GM18951 (cell line): ENCODE data around the gene KCNK15.

Experiments used
- POLR2A ChIP-seq: IDR thresholded peaks from 4 replicates; pipeline ENCODE4 v1.6.1; 2011; ENCODE audit warnings: mild to moderate bottlenecking; ENCODE audit not compliant: insufficient read length, insufficient read depth; ENCODE audit errors: extremely low read depth
- in situ Hi-C: fragments of 300-500 bp; cut with MboI; formaldehyde crosslinking; loops from one replicate; pipeline ENCODE4 v1.12.0; 2022; ENCODE audit warnings: low sequenced_read_pairs, mixed read lengths, inconsistent platforms; ENCODE audit not compliant: unreplicated experiment

KCNK15 gene

DNA sequence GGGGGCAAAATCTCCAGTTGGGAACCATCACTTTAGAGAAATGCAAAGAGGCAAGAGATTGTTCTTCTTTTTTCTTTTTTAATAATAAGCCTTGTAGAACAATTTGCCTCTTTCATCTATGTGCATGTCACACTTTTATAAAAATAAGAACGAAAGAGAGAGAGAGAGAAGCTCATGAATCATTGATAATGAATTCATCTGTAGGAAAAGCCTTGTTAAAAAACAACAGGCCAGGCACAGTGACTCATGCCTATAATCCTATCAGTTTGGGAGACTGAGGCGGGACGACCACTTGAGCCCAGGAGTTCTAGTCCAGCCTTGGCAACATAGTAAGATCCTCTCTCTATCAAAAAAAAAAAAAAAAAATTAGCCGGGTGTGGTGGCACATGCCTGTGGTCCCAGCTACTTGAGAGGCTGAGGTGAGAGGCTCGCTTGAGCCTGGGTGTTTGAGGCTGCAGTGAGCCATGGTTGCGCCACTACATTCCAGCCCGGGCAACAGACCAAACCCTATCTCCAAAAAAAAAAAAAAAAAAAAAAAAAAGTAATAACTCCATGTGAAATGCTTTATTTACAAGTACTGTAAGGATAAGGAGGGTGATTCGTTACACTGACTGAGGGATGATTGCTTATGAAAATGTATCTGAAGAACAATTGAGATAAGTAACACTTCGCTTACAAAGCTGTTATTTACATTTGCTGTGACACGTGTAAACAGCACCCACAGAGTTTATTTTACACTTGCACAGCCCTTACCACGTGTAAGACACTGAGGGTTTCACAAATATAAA is 24.5 kb upstream of the KCNK15 start:
- no peak for TF ChIP-seq POLR2A
- in situ Hi-C loops: no loop called here

DNA sequence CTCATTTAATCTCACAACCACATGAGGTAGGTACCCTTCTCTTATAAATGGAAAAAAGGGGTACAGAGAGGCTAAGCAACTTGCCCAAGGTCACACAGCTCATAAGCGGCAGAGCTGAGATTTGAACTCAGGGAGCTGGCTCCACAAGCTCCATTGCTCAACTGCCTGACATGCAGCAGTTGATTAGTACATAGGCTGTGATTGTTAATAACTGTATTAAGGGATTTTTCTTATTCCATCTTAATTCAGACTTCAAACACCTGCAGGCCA is 23.9 kb upstream of the KCNK15 start:
- TF ChIP-seq POLR2A: no peak
- in situ Hi-C loops: no loop called here

DNA sequence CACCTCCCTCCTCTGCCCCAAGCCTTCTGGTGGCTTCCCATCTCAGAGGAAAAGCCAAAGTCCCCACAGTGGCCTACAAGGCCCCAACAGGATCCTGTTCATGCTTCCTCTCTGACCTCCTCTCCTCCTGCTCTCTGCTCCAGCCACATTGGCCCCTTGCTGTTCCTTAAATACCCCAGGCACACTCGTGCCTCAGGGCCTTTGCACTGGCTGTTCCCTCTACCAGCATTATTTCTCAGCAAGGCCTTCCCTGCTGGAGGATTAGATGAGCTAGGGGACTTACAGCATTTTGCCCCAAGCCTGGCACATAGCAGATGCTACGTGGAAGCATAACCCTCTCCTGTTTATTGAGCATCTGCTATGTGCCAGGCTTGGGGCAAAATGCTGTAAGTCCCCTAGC is 22.7 kb upstream of the KCNK15 start:
- in situ Hi-C loops: no loop called here
- no peak for TF ChIP-seq POLR2A

DNA sequence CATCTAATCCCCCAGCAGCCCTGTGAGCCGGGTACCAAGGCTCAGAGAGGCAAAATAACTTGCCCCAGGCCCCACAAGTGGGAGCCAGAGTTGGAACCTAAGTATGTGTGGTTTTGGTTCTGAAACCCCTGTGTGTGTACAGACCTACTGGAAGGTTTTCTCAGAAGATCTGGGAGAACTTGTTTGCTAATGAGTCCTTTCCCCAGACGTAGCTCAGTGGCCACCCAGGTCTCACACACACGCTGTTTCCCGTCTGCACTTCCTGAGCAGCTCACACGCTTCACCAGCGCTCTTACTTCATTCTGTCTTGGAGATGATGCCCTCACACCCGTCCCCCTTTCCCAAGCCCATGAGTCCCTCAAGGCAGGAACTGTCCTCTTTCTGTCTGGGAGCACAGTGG is 22.3 kb upstream of the KCNK15 start:
- in situ Hi-C loops: no loop called here
- no peak for TF ChIP-seq POLR2A

DNA sequence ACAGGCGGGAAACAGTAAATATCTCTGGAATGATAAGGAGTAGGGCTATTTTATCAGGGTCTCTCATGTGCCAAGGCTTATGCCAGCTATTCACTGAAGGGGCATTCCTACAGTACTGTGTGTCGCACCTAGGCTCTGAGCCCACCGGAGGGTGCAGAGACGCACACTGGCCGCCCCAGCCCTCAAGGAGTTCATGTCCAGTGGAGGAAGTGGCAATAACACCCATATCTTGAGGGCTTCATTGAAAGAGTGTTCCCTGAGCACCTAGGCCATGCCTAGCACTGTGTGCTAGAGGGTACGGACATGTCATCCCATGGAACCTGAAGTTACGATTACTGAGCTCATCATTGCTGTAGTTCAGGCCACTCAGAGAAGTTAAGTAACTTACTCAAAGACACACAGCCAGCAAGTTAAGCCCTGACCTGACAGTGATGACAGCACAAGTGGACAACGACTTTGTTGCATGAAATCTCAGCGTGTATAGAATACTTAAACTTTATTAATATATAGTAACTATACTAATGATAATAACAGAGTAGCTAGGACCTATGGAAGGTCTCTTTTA is 21.8 kb upstream of the KCNK15 start:
- in situ Hi-C loops: no loop called here
- no peak for TF ChIP-seq POLR2A

DNA sequence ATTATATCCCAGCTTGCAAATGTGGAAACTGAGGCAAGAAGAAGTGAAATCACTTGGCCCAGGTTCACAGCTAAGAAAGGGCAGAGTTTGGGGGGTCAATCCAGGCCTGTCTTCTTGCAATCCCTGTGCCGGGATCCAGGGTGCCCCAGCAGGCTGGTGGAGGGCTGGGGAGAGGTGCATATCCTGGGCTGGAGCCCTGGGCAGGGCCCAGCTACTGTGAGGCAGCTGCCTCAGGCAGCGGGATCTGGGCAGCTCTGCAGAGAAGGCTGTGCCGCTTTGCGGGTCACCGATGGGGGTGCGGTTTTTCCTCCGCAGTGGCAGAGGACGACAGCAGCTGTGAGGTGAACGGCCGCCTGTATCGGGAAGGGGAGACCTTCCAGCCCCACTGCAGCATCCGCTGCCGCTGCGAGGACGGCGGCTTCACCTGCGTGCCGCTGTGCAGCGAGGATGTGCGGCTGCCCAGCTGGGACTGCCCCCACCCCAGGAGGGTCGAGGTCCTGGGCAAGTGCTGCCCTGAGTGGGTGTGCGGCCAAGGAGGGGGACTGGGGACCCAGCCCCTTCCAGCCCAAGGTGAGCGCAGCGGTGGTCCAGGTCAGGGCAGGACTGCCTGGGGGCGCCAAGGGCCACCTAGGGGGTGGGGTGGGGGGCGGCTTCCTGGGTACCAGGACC is 21.1 kb upstream of the KCNK15 start:
- in situ Hi-C loops: no loop called here
- TF ChIP-seq POLR2A: no peak

DNA sequence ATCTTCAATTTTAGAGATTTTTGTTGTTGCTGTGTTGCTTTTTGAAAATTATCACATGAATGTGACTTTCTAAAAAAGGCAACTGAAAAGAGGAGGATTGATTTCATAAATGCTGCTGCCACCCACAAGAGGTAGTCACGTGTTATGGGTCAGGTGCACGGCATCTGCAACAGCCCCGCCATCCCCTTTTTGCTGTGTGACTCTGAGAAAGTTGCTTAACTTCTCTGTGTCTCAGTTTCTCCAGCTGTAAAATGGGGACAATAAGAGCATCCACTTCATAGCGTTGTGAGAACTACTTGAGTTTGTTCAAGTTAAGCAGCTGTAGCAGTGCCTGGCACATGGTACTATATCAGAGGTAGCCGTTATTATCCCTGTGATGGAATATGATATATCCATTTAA is 19.8 kb upstream of the KCNK15 start:
- in situ Hi-C loops: no loop called here
- no peak for TF ChIP-seq POLR2A

DNA sequence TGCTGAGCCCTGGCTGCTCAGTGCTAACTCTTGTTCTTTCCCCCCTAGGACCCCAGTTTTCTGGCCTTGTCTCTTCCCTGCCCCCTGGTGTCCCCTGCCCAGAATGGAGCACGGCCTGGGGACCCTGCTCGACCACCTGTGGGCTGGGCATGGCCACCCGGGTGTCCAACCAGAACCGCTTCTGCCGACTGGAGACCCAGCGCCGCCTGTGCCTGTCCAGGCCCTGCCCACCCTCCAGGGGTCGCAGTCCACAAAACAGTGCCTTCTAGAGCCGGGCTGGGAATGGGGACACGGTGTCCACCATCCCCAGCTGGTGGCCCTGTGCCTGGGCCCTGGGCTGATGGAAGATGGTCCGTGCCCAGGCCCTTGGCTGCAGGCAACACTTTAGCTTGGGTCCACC is 18.6 kb upstream of the KCNK15 start:
- in situ Hi-C loops: no loop called here
- no peak for TF ChIP-seq POLR2A

DNA sequence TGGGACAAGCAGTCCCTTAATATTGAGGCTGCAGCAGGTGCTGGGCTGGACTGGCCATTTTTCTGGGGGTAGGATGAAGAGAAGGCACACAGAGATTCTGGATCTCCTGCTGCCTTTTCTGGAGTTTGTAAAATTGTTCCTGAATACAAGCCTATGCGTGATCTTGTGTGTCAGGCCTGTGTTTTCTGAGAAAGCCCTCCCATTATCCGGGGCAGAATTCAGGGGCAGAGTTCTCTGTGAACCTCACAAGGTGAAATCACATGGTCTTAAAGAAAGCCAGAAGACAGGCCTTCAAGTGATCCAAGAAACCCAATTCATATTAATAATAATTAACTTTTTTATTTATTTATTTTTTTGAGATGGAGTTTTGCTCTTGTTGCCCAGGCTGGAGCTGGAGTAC is 18.0 kb upstream of the KCNK15 start:
- in situ Hi-C loops: no loop called here

DNA sequence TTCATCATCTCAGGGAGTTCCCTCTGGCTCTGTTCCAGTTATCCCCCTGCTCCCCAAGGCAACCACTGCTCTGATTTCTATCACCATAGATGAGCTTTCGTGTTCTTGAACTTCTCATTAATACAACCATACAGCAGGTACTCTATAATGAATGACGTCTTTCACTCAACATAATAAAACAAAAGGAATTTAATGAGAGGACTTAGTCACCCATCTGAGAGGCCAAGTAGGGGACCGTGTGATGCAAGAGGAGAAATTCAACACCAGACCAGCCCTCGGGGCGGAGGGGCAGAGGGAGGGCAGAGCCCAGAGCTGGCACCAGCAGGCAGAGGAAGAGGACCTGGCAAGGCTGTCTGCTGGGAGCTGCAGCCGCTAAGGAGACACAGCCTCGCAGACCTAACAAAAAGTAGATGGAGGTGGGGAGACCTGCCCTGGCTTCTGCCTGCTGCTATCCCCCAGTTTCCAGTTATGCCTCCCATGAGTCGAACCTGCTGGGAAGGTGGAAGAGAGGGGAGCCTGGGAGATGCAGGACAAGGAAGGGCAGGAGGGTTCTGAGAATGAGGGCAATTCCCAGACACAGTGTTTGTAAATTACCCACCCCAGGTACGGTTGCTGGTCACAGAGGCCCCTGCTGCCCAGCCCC is 16.7 kb upstream of the KCNK15 start:
- TF ChIP-seq POLR2A: no peak
- in situ Hi-C loops: no loop called here

More for the DNA sequence above, 18.0 kb upstream of the KCNK15 start:
- TF ChIP-seq POLR2A: no peak

DNA sequence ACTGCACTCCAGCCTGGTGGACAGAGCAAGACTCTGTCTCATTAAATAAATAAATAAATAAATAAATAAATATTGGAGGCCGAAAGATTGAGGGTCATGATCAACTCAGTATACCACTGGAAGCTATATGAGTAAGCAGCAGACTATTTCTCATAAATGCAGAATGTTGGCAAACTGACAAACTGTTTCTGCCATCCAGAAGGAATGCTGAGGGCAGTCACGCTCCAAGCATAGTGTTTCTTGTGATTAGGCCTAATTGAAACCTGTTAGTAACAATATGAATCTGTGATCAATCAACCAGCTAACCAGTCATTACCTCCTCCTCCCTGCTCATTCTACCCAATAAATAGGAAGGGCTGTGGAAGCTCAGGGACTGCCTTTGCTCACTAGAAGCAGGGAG is 15.2 kb upstream of the KCNK15 start:
- in situ Hi-C loops: no loop called here

DNA sequence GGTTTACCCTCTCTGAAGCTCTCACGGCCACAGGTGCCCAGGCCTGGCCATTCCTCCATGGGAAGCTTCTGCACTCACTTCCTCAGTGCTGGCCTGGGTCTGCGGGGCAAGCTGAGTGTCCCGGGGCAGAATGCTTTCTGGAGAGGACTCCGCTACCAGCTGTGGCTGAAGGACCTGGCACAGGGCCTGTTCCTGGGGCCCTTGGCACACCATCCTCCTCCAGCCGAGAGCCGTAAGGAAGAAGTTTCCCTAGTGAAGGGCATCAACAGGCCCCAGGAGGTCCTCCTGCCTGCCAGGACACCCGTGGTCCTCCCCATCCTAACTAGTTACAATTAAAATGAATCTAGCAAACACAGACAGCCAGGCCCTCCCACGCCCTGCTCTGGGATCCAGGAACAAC is 14.0 kb upstream of the KCNK15 start:
- in situ Hi-C loops: no loop called here
- TF ChIP-seq POLR2A: no peak

More for the DNA sequence above, 15.2 kb upstream of the KCNK15 start:
- no peak for TF ChIP-seq POLR2A

DNA sequence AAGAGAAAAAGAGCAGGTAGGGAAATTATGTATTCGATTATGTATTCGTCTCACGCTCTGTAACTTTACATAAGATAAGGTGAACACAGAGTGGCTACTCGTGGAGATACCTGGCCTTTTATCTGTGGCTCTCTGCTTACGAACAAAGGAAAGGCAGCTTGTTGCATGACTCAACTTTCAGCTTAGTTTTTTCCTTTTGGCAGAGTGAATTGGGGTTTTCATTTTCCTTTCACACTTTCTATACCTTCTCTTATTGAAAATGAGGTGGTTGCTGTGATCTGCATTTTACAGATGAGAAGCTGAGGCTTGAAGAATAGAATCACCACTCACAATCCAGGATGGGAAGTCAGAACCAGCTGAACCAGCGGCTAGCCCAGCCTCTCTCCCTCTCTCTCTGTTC is 13.3 kb upstream of the KCNK15 start:
- in situ Hi-C loops: no loop called here
- TF ChIP-seq POLR2A: no peak
